Heart right ventricle (tissue), 16 donors: ENCODE results near the gene TMEM87B. TPM values are rescaled to one million over a fixed set of nuclear protein-coding genes. Genes with fewer than 3 reads are reported as not detected.

Source experiments
- ATAC-seq, 8 donors: fragments of 200-7000 bp; cut with Tn5 transposase; one replicate each; pipeline ENCODE4 v1.9.1; 2020; ENCODE audit warnings: mild to moderate bottlenecking in 8 of 8, moderate library complexity in 8 of 8, moderate number of reproducible peaks in 1 of 8
- DNase-seq, 2 donors: peaks; one replicate each; pipeline ENCODE4 v3.0.0-alpha.2; 2020
- H3K27ac ChIP-seq, 10 donors: fragments of 200-600 bp; sonication (generic) in 2 of 10; one replicate each; pipeline versions ENCODE4 v1.5.0 to v1.8.0; 2020 to 2022; ENCODE audit warnings: mild to moderate bottlenecking in 3 of 10
- H3K27me3 ChIP-seq, 7 donors: fragments of 200-600 bp; one replicate each; pipeline ENCODE4 v1.8.0; 2021 to 2022; ENCODE audit warnings: mild to moderate bottlenecking in 2 of 7
- H3K36me3 ChIP-seq, 9 donors: fragments of 200-600 bp; sonication (generic) in 1 of 9; one replicate each; pipeline versions ENCODE4 v1.5.0 to v1.8.0; 2020 to 2022; ENCODE audit warnings: mild to moderate bottlenecking in 2 of 9
- H3K4me1 ChIP-seq, 9 donors: fragments of 200-600 bp; sonication (generic) in 1 of 9; one replicate each; pipeline versions ENCODE4 v1.5.0 to v1.8.0; 2020 to 2022; ENCODE audit warnings: mild to moderate bottlenecking in 4 of 9
- H3K4me3 ChIP-seq, 10 donors: fragments of 200-600 bp; sonication (generic) in 2 of 10; one replicate each; pipeline versions ENCODE4 v1.5.0 to v1.8.0; 2020 to 2022; ENCODE audit warnings: mild to moderate bottlenecking in 7 of 10, moderate library complexity in 2 of 10
- H3K9me3 ChIP-seq, 11 donors: fragments of 200-600 bp in 10 of 11; sonication (generic) in 2 of 11; one replicate each; pipeline versions ENCODE4 v1.5.0 to v1.8.0; 2013 to 2022; ENCODE audit warnings: mild to moderate bottlenecking in 2 of 11, control low read depth in 1 of 11, moderate library complexity in 1 of 11
- WGBS, 2 donors: extraction: QIAGEN DNeasy Blood & Tissue Kit; methylation state at CpG; one replicate each; pipeline ENCODE4 v1.1.7; 2013; ENCODE audit warnings: inconsistent platforms in 1 of 2; 5-methylcytosine and 5-hydroxymethylcytosine counted together
- intact Hi-C, 10 donors: fragments of 100-400 bp; cut with DNase I; formaldehyde crosslinking; loops; one replicate each; pipeline versions ENCODE4 v1.11.1 to v1.14.2; 2022
- polyA plus RNA-seq, 2 donors: library from polyadenylated mRNA; stranded (reverse); fragments of 200-250 nt; gene quantifications; one replicate each; pipeline ENCODE4 v1.2.3, GENCODE V29; 2013
- total RNA-seq, 10 donors: library from RNA; stranded (reverse); fragmentation: NEBNext Ultra II Directional in 3 of 10; extraction: Animal tissue kit (Norgen Biotek cat#: 25700) in 3 of 10; gene quantifications; one replicate each; pipeline versions ENCODE4 v1.2.1 to v1.2.4, GENCODE V29; 2021 to 2023
- TF ChIP-seq, protein P1 (sequence below), 9 donors: fragments of 200-600 bp; sonication (generic) in 2 of 9; IDR thresholded peaks; one replicate each; pipeline versions ENCODE4 v1.5.0 to v1.8.0; 2021 to 2022; ENCODE audit warnings: antibody characterized with exemption in 9 of 9, mild to moderate bottlenecking in 5 of 9, moderate library complexity in 1 of 9
- donor health status: Arrhythmogenic right ventricular cardiomyopathy.
- donor health status: ischemic (EF 13 %, LVEDD 7.1; RV severe dilation, severe dysfunction).
- donor health status: healthy with polysubstance abuse.
- donor health status: DM: no; HTN: yes; CAD: no.
- donor health status: DM: no; HTN: no; CAD: no.
- donor health status: ischemic (EF 25% LVEDD 6.9; RV normal size, moderate dysfunction).
- donor health status: ischemic (EF 25% LVEDD 5.7; RV mildly dilated, moderate dysfunction).
- donor health status: healthy.
- donor health status: DM: yes; HTN: yes; CAD: no.
- donor health status: Ischemic cardiomyopathy.
- donor health status: ischemic (EF 35%, LVEDD 5.7; RV mildly dilated, moderate dysfunction).
- donor health status: nonischemic (EF 11% LVEDD 7.7; RV severe dilation, severe dysfunction).
- donor health status: DM: yes; HTN: yes; CAD: no.
- donor health status: PGD.
- donor health status: ischemic (EF 29% LVEDD 5.4; RV normal size, mild dysfunction).
- donor health status: nonischemic (EF 23%, LVEDD 6.1; RV moderate dilation, normal function).

The TMEM87B gene
- total and polyA plus RNA-seq, 12 donors = 4.4 to 11.1 (median 5.7) TPM

DNA sequence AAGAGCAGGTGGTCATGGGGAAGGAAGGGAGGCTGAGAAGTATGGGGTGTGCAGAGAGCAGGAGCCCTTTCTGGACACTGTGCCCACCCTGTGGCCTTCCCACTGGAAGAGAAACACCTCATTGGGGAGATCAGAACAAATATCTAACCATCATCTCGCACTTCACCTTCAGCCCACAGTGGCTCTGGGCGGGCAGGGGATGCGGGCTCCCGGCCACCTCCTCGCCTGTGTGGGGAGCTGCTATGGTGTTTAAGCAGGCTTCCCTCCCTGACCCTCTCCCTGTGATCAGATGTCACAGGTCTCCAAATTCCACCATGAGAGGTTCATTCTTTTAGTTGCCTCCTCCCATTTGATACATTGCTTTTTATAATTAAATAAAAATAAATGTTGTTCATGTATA lies 88.1 kb downstream of the TMEM87B start:
- intact Hi-C loops = no loop called here
- H3K27ac ChIP-seq = no peak overlapping the region
- TF ChIP-seq, protein P1, sequence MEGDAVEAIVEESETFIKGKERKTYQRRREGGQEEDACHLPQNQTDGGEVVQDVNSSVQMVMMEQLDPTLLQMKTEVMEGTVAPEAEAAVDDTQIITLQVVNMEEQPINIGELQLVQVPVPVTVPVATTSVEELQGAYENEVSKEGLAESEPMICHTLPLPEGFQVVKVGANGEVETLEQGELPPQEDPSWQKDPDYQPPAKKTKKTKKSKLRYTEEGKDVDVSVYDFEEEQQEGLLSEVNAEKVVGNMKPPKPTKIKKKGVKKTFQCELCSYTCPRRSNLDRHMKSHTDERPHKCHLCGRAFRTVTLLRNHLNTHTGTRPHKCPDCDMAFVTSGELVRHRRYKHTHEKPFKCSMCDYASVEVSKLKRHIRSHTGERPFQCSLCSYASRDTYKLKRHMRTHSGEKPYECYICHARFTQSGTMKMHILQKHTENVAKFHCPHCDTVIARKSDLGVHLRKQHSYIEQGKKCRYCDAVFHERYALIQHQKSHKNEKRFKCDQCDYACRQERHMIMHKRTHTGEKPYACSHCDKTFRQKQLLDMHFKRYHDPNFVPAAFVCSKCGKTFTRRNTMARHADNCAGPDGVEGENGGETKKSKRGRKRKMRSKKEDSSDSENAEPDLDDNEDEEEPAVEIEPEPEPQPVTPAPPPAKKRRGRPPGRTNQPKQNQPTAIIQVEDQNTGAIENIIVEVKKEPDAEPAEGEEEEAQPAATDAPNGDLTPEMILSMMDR (IDR thresholded peaks at IDR 0.05) = no peak
- peaks cover 0 to 5% (median 0%) of the 10 kb centered on the region in 9 donors for H3K4me1 ChIP-seq
- no peak for ATAC-seq
- DNase-seq = no peak
- no peaks in the 10 kb centered on the region for H3K36me3 ChIP-seq
- H3K9me3 ChIP-seq = no peaks in the 10 kb centered on the region
- H3K27me3 ChIP-seq = peaks cover 0 to 13% (median 0%) of the 10 kb centered on the region in 7 donors
- 94 to 99% methylated on average over 5 of the region's 5 CpGs for WGBS, 2 donors
- no peak overlapping the region for H3K4me3 ChIP-seq

DNA sequence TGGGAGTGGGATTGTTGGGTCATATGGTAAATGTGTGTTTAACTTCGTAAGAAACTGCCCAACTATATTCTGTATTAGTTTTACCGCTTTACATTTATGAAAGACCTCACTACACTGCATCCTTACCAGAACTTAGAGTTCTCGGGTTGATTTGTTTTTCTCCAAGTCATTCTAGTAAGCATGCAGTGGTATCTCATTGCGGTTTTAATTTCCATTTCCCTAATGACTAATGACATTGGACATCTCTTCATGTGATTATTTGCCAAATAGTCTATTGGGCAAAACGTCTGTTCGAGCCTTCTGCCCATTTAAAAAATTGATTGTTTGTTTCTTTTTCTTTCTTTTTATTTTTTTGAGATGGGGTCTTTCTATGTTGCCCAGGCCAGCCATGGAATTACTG lies 89.9 kb downstream of the TMEM87B start:
- DNase-seq = no peak
- H3K27ac ChIP-seq = no peak overlapping the region
- no peak for ATAC-seq
- peaks cover 0 to 20% (median 5%) of the 10 kb centered on the region in 9 donors for H3K4me1 ChIP-seq
- WGBS, 2 donors = 95 to 96% methylated on average over 6 of the region's 6 CpGs
- H3K9me3 ChIP-seq = no peaks in the 10 kb centered on the region
- intact Hi-C loops = no loop called here
- TF ChIP-seq, protein P1 (IDR thresholded peaks at IDR 0.05) = no peak
- H3K36me3 ChIP-seq = no peaks in the 10 kb centered on the region
- H3K4me3 ChIP-seq = no peak overlapping the region
- H3K27me3 ChIP-seq = peaks cover 0 to 13% (median 0%) of the 10 kb centered on the region in 7 donors

DNA sequence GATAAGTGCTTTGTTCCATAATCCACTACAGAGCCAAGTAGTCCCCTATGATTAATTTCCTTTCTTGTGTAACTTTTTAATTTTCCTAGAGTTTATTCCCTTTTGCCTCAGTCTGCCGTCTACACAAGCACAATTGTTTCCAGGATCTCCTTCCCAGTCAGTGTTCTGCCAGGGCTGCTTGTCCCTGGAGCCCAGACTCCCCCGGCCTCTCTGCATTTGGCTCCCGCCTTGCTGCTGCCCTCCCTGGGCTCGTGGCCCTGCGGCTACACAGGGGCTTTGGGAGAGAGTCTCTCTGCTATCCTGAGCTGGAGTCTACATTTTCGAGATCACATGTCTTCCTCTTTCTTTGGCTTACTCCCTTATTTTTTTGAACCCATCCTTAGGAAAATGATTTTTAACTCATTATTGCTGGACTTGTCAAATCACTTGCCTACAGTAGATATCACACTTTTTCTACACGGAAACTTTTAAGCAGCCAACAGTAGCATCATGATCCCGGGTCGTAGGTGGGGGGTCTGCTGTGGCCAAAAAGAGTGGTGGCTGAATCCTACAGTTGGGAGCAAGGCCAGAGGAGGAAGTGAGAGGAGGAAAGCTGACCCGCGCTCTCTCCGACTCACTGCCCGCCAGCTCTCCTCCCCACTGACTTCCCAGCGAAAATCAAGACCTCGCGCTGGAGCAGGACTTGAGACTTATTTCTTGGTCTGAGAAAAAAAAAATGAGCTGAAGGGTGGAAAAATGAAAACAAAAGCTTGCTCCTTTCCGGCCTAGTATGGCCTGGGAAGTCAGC lies 92.5 kb downstream of the TMEM87B start:
- peaks cover 0 to 24% (median 8%) of the 10 kb centered on the region in 9 donors for H3K4me1 ChIP-seq
- no peak overlapping the region for H3K4me3 ChIP-seq
- ATAC-seq (peak; percentile 31 to 73 (median 60)), DNase-seq (peak; percentile 32 to 33)
- no peaks in the 10 kb centered on the region for H3K9me3 ChIP-seq
- intact Hi-C loops = no loop called here
- TF ChIP-seq, protein P1 (IDR thresholded peaks at IDR 0.05) = no peak
- no peaks in the 10 kb centered on the region for H3K27me3 ChIP-seq
- H3K27ac ChIP-seq = peak overlapping the region in 8 of 10 donors; percentile 1 to 72 (median 50)
- 61 to 72% methylated on average over 17 of the region's 17 CpGs for WGBS, 2 donors
- no peaks in the 10 kb centered on the region for H3K36me3 ChIP-seq

DNA sequence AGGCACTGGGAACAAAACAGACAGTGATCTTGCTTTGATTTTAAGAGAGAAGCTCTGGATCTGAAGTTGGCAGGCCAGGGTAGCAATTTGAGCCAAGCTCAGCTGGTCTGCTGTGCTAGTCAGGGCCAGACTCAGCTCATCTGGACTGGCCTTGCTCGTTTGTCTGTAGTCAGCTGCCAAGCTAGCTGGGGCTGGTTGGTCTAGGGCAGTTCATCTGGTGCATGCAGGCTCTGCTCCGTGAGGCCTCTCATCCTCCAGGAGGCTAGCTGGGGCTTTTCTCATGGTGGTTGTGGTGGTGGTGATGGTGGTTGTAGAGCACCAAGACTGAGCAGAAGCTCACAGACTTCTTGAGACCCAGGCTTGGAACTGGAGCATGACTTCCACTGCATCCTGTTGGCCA lies 93.4 kb downstream of the TMEM87B start:
- TF ChIP-seq, protein P1 (IDR thresholded peaks at IDR 0.05) = no peak
- no peak overlapping the region for H3K4me3 ChIP-seq
- H3K36me3 ChIP-seq = no peaks in the 10 kb centered on the region
- peak overlapping the region in 7 of 10 donors; percentile 1 to 72 (median 52) for H3K27ac ChIP-seq
- DNase-seq (no peak), ATAC-seq (no peak)
- no peaks in the 10 kb centered on the region for H3K27me3 ChIP-seq
- 73 to 84% methylated on average over 2 of the region's 2 CpGs for WGBS, 2 donors
- intact Hi-C loops = no loop called here
- H3K4me1 ChIP-seq = peaks cover 0 to 24% (median 8%) of the 10 kb centered on the region in 9 donors
- no peaks in the 10 kb centered on the region for H3K9me3 ChIP-seq
